Measurements from ENCODE around the gene MT1E. TPM values are rescaled to one million over a fixed set of nuclear protein-coding genes. Genes with fewer than 3 reads are reported as not detected.

The MT1E gene
- total RNA-seq, 2 donors from 2014 or later: 64.7 to 240 TPM

GRCh38 chr16:56605475-56605874 lies 20.1 kb upstream of the MT1E start:
- no peak for DNase-seq
- no peak for ATAC-seq
- intact Hi-C loops (cut with DNase I, micrococcal nuclease): no loop called here

GRCh38 chr16:56606071-56606475 lies 19.5 kb upstream of the MT1E start:
- DNase-seq (no peak), ATAC-seq (no peak)
- intact Hi-C loops (cut with DNase I, micrococcal nuclease): no loop called here

GRCh38 chr16:56606476-56607108 lies 19.0 kb upstream of the MT1E start:
- intact Hi-C loops (cut with DNase I, micrococcal nuclease): no loop called here
- DNase-seq (no peak), ATAC-seq (no peak)

- ATAC-seq: no peak
- intact Hi-C loops (cut with DNase I, micrococcal nuclease): no loop called here
Measured at GRCh38 chr16:56607109-56607618, 18.4 kb upstream of the MT1E start.

GRCh38 chr16:56607675-56608042 lies 17.9 kb upstream of the MT1E start:
- intact Hi-C loops (cut with DNase I, micrococcal nuclease): no loop called here
- ATAC-seq (no peak), DNase-seq (no peak)

More at GRCh38 chr16:56607109-56607618, 18.4 kb upstream of the MT1E start:
- peak; percentile 34 to 73 for DNase-seq

- intact Hi-C loops (cut with DNase I, micrococcal nuclease): no loop called here
- DNase-seq: peak; percentile 95 to 97
- ATAC-seq: peak; percentile 89
Measured at GRCh38 chr16:56608043-56608875, 17.3 kb upstream of the MT1E start, which contains the start of gene MT2A. Gene MT2A, plus strand, starts transcription at chr16:56608584. Its CDS starts 72 bp downstream, at chr16:56608656.

- DNase-seq (peak in 1 of 2 donors; percentile 41), ATAC-seq (peak; percentile 22)
- intact Hi-C loops (cut with DNase I, micrococcal nuclease): no loop called here
Measured at GRCh38 chr16:56608876-56609462, 16.6 kb upstream of the MT1E start.

GRCh38 chr16:56609463-56609921 lies 16.1 kb upstream of the MT1E start:
- ATAC-seq: peak; percentile 63
- DNase-seq: peak; percentile 87 to 93
- intact Hi-C loops (cut with DNase I, micrococcal nuclease): no loop called here

GRCh38 chr16:56610017-56610608 lies 15.5 kb upstream of the MT1E start:
- DNase-seq: peak in 1 of 2 donors; percentile 48
- intact Hi-C loops (cut with DNase I, micrococcal nuclease): no loop called here
- ATAC-seq: peak; percentile 27

GRCh38 chr16:56610609-56611111 lies 14.9 kb upstream of the MT1E start:
- ATAC-seq (no peak), DNase-seq (no peak)

GRCh38 chr16:56611281-56611833 lies 14.2 kb upstream of the MT1E start:
- intact Hi-C loops (cut with DNase I, micrococcal nuclease): no loop called here
- DNase-seq (no peak), ATAC-seq (no peak)

More at GRCh38 chr16:56610609-56611111, 14.9 kb upstream of the MT1E start:
- intact Hi-C loops (cut with DNase I, micrococcal nuclease): no loop called here

- ATAC-seq: no peak
- no peak for DNase-seq
- intact Hi-C loops (cut with DNase I, micrococcal nuclease): no loop called here
Measured at GRCh38 chr16:56613706-56614105, 11.9 kb upstream of the MT1E start.

- no peak for DNase-seq
- intact Hi-C loops (cut with DNase I, micrococcal nuclease): no loop called here
- no peak for ATAC-seq
Measured at GRCh38 chr16:56614549-56614991, 11.0 kb upstream of the MT1E start.

- intact Hi-C loops (cut with DNase I, micrococcal nuclease): no loop called here
- no peak for DNase-seq
- no peak for ATAC-seq
Measured at GRCh38 chr16:56615353-56615752, 10.2 kb upstream of the MT1E start.

- no peak for DNase-seq
- intact Hi-C loops (cut with DNase I, micrococcal nuclease): no loop called here
- ATAC-seq: peak; percentile 8
Measured at GRCh38 chr16:56616608-56617211, 8.9 kb upstream of the MT1E start.

GRCh38 chr16:56617212-56618085 lies 8.1 kb upstream of the MT1E start:
- intact Hi-C loops (cut with DNase I, micrococcal nuclease): no loop called here
- peak; percentile 82 to 84 for DNase-seq
- peak; percentile 98 for ATAC-seq

- DNase-seq: no peak
- intact Hi-C loops (cut with DNase I, micrococcal nuclease): no loop called here
- no peak for ATAC-seq
Measured at GRCh38 chr16:56618138-56618537, 7.4 kb upstream of the MT1E start.
